WERI-Rb-1 (cell line): ENCODE results near the gene SEPTIN8.

Experiments
- DNase-seq: peaks from one replicate; pipeline ENCODE4 v3.0.0-alpha.2; 2020
- H3K27ac ChIP-seq: fragments of 250-450 bp; sonication (Bioruptor Pico); 2 replicates; pipeline ENCODE4 v1.5.1; 2020; ENCODE audit warnings: mild to moderate bottlenecking, moderate library complexity
- H3K27me3 ChIP-seq: fragments of 250-450 bp; sonication (Bioruptor Pico); 2 replicates; pipeline ENCODE4 v1.5.1; 2021; ENCODE audit warnings: mild to moderate bottlenecking, low read depth, moderate library complexity; ENCODE audit not compliant: insufficient read depth, severe bottlenecking
- H3K36me3 ChIP-seq: fragments of 250-450 bp; sonication (Bioruptor Pico); 2 replicates; pipeline ENCODE4 v1.5.1; 2020; ENCODE audit warnings: mild to moderate bottlenecking, moderate library complexity
- H3K4me3 ChIP-seq: 2 replicates; pipeline ENCODE4 v1.5.1; 2011; ENCODE audit warnings: low read depth, mild to moderate bottlenecking, control low read depth, low read length
- H3K9me3 ChIP-seq: fragments of 250-450 bp; sonication (Bioruptor Pico); 2 replicates; pipeline ENCODE4 v1.5.1; 2021; ENCODE audit warnings: mild to moderate bottlenecking, moderate library complexity; ENCODE audit not compliant: severe bottlenecking
- TF ChIP-seq, protein P1 (sequence below): IDR thresholded peaks from 2 replicates; pipeline ENCODE4 v1.5.1; 2011; ENCODE audit warnings: low read depth, mild to moderate bottlenecking, control low read depth, inconsistent platforms, low read length

Gene SEPTIN8

GRCh38 chr5:132777209-132778069, at the start of gene SEPTIN8:
SEPTIN8 (minus strand) TSS chr5:132777239; CDS start chr5:132777137, 102 bp downstream.
- TF ChIP-seq, protein P1, sequence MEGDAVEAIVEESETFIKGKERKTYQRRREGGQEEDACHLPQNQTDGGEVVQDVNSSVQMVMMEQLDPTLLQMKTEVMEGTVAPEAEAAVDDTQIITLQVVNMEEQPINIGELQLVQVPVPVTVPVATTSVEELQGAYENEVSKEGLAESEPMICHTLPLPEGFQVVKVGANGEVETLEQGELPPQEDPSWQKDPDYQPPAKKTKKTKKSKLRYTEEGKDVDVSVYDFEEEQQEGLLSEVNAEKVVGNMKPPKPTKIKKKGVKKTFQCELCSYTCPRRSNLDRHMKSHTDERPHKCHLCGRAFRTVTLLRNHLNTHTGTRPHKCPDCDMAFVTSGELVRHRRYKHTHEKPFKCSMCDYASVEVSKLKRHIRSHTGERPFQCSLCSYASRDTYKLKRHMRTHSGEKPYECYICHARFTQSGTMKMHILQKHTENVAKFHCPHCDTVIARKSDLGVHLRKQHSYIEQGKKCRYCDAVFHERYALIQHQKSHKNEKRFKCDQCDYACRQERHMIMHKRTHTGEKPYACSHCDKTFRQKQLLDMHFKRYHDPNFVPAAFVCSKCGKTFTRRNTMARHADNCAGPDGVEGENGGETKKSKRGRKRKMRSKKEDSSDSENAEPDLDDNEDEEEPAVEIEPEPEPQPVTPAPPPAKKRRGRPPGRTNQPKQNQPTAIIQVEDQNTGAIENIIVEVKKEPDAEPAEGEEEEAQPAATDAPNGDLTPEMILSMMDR: no peak
- Histone ChIP-seq H3K9me3 (no peaks in the 10 kb centered on the region), H3K27ac (peak within 1 kb of the TSS; percentile 59), H3K4me3 (peak within 1 kb of the TSS; percentile 76), H3K27me3 (no peaks in the 10 kb centered on the region), H3K36me3 (no peaks in the 10 kb centered on the region)
- DNase-seq: peak; percentile 53

DNA sequence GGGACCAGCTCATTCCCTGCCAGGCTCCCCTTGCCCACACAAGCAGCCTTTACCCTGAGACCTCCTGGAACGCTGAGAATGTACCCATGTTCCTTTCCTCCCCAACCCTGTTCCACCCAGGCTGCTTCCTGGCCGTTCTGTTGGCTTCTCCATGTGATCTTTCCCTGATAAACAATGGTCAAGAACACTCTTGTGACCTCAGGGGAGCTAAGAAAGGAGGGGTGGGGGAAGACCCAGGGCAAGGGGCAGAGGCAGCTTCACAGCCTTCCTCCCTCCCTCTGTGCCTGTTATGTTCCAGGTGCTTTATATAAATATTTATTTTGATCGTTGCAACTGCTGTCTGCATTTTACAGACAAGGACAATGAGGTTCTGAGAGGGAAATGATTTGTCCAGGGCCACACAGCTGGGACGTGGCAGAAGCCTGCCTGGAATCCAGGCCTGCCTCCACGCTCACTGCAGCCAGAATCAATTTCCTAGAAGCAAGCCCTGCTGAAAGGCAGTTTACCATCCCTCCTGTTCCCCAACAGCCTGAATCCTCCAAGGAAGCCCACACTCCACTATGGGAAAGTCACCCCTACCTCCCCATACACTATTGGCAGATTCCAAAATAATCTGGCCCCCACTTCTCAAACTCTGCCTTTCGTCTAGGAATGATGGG, 49.5 kb upstream of the SEPTIN8 start:
- no peaks in the 10 kb centered on the region; the same call in none of the 2 replicates for H3K36me3 ChIP-seq
- no peak overlapping the region for H3K27ac ChIP-seq
- no peak for DNase-seq
- TF ChIP-seq, protein P1: no peak
- H3K27me3 ChIP-seq: no peaks in the 10 kb centered on the region
- no peak overlapping the region for H3K4me3 ChIP-seq
- no peaks in the 10 kb centered on the region for H3K9me3 ChIP-seq

DNA sequence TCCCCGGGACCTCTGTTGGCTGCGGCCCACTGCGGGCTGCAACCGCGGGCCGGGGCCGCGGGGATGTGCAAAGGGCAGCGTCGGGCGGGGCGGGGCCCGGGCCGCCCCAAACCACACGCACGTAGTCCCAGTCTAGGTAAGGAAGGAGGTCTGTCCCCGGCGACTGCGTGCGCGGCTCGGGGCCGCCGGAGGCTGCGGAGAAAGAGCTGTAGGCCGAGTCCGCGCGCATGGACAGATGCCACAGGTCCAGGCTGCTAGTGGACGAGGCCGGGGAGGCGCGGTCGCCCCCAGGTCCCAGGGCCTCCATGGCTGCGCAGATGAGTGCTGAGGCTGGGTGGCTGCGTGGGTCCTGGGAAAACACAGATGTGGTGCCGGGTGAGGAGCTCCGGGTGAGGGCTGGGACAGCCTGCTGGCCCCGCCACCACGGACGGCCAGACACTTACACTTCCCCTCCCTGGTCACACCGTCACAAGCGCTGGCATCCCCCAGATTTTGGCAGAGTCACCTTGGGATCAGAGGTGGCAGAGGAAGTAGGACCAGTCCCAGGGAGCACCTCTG, 48.9 kb upstream of the SEPTIN8 start:
- Histone ChIP-seq H3K4me3 (no peak overlapping the region), H3K36me3 (no peaks in the 10 kb centered on the region; the same call in none of the 2 replicates), H3K27me3 (no peaks in the 10 kb centered on the region), H3K9me3 (no peaks in the 10 kb centered on the region), H3K27ac (no peak overlapping the region)
- TF ChIP-seq, protein P1: no peak
- DNase-seq: no peak

DNA sequence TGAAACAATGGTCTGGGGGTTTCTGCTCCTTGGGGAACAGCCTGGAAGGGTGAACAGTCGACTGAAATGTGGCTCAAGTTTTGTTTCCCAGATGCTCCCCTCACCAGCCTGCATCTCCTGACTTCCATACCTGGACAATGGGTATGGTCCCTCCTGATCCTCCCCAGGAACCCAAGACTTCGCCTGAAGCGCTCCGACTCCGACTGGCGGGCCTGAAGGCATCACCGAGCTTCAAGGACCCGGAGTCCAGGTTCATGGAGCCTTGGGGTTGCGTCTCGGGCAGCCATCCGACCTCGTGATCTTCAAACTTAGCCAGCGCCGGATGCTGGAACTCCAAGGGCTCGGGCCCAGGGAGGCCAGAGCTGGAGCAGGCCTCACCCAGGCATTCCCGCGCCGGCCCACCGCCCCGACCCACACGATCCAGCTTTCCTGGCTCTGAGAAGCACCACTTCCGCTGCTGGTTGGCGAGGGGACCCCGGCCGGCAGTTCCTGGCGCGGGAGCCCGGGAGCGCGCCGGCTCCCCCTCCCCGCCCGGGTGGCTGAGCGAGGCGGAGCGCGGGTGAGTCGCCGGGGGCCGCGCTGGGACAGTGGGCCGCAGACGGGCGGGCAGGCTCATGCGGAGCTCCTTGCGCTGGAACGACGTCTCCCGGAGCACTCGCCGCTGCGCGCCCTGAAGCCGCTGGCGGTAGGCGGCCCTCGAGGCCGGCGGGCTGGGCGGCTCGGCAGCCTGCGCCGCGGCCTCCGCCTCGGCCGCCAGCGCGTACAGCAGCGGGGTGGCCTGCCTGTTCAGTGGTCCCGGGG, 48.2 kb upstream of the SEPTIN8 start:
- no peak for DNase-seq

GRCh38 chr5:132824426-132824825, 47.4 kb upstream of the SEPTIN8 start:
- Histone ChIP-seq H3K36me3 (no peaks in the 10 kb centered on the region; the same call in none of the 2 replicates), H3K27ac (no peak overlapping the region), H3K9me3 (no peaks in the 10 kb centered on the region), H3K27me3 (no peaks in the 10 kb centered on the region), H3K4me3 (no peak overlapping the region)
- TF ChIP-seq, protein P1: no peak
- DNase-seq: no peak

More for the DNA sequence above, 48.2 kb upstream of the SEPTIN8 start:
- Histone ChIP-seq H3K27me3 (no peaks in the 10 kb centered on the region), H3K9me3 (no peaks in the 10 kb centered on the region), H3K27ac (no peak overlapping the region), H3K36me3 (no peaks in the 10 kb centered on the region; the same call in none of the 2 replicates), H3K4me3 (no peak overlapping the region)
- TF ChIP-seq, protein P1: no peak
